IMR-90 (cell line): ENCODE data around the gene PLPP1. TPM values are rescaled to one million over a fixed set of nuclear protein-coding genes. Genes with fewer than 3 reads are reported as not detected.

Experiments
- ATAC-seq: fragments of 200-7000 bp; cut with Tn5 transposase; 2 replicates; pipeline ENCODE4 v1.9.1; 2020; ENCODE audit warnings: low read depth, mild to moderate bottlenecking, moderate library complexity
- BruUV-seq: library from RNA; stranded (reverse); fragments of 400-500 nt; replicated peaks from 2 replicates; lab custom pipeline; 2021; lab: Mats Ljungman, UMichigan
- CTCF ChIA-PET: fragments of 300-600 bp; formaldehyde crosslinking; extraction: SDS; loops from one replicate; lab custom pipeline; 2021; ENCODE audit warnings: antibody characterized with exemption; lab: Yijun Ruan, JAX
- POLR2A ChIA-PET: fragments of 300-600 bp; sonication (Branson Sonifier 250); formaldehyde crosslinking; loops from one replicate; lab custom pipeline; 2022; ENCODE audit warnings: antibody characterized with exemption; ENCODE audit not compliant: unreplicated experiment; lab: Charles Lee
- DNase-seq: peaks from one replicate; pipeline ENCODE4 v3.0.0; 2013
- H2AFZ ChIP-seq: replicated peaks from 2 replicates; pipeline ENCODE3; 2013; ENCODE audit warnings: low read length, mild to moderate bottlenecking; ENCODE audit not compliant: poor library complexity
- H2AK5ac ChIP-seq: 2 replicates; pipeline ENCODE4 v1.6.1; 2013; ENCODE audit warnings: low read depth, low read length, inconsistent platforms
- H2AK9ac ChIP-seq: replicated peaks from 2 replicates; pipeline ENCODE3; 2013; ENCODE audit warnings: mild to moderate bottlenecking, low read depth, low read length, moderate library complexity; ENCODE audit not compliant: poor library complexity
- H2BK120ac ChIP-seq: 2 replicates; pipeline ENCODE4 v1.6.1; 2013; ENCODE audit warnings: low read depth, low read length, inconsistent platforms
- H2BK15ac ChIP-seq: 3 replicates; pipeline ENCODE4 v1.6.1; 2013; ENCODE audit warnings: low read depth, low read length, inconsistent platforms
- H2BK20ac ChIP-seq: 2 replicates; pipeline ENCODE4 v1.6.1; 2013; ENCODE audit warnings: low read depth, mild to moderate bottlenecking, inconsistent platforms, low read length, moderate library complexity
- H2BK5ac ChIP-seq: 2 replicates; pipeline ENCODE4 v1.6.1; 2013; ENCODE audit warnings: mild to moderate bottlenecking, low read depth, low read length, inconsistent platforms; ENCODE audit not compliant: poor library complexity, severe bottlenecking
- H3K14ac ChIP-seq: replicated peaks from 2 replicates; pipeline ENCODE4 v1.6.1; 2013; ENCODE audit warnings: low read depth, low read length, inconsistent platforms
- H3K18ac ChIP-seq: 2 replicates; pipeline ENCODE4 v1.6.1; 2013; ENCODE audit warnings: low read depth, low read length, control low read depth
- H3K23ac ChIP-seq: 2 replicates; pipeline ENCODE4 v1.6.1; 2013; ENCODE audit warnings: low read depth, low read length, inconsistent platforms
- H3K27ac ChIP-seq: 2 replicates; pipeline ENCODE4 v1.5.1; 2013; ENCODE audit warnings: mild to moderate bottlenecking, control low read depth, low read length; ENCODE audit not compliant: insufficient read depth
- H3K27me3 ChIP-seq: 2 replicates; pipeline ENCODE4 v1.6.1; 2013; ENCODE audit warnings: low read length; ENCODE audit not compliant: control insufficient read depth, insufficient read depth
- H3K36me3 ChIP-seq: 2 replicates; pipeline ENCODE4 v1.6.1; 2013; ENCODE audit warnings: low read length, mixed read lengths; ENCODE audit not compliant: control insufficient read depth, insufficient read depth
- H3K4ac ChIP-seq: 2 replicates; pipeline ENCODE4 v1.6.1; 2013; ENCODE audit warnings: low read depth, low read length, inconsistent platforms
- H3K4me1 ChIP-seq: 2 replicates; pipeline ENCODE4 v1.6.1; 2013; ENCODE audit warnings: low read length, mixed read lengths; ENCODE audit not compliant: control insufficient read depth, insufficient read depth
- H3K4me2 ChIP-seq: 2 replicates; pipeline ENCODE4 v1.6.1; 2013; ENCODE audit warnings: low read depth, mild to moderate bottlenecking, control low read depth, low read length, moderate library complexity
- H3K4me3 ChIP-seq: 2 replicates; pipeline ENCODE4 v1.5.1; 2013; ENCODE audit warnings: low read depth, mild to moderate bottlenecking, control low read depth, low read length, moderate library complexity; ENCODE audit not compliant: insufficient read depth
- H3K56ac ChIP-seq: 2 replicates; pipeline ENCODE4 v1.6.1; 2013; ENCODE audit warnings: low read length, inconsistent platforms; ENCODE audit not compliant: insufficient read depth; ENCODE audit errors: extremely low read depth
- H3K79me1 ChIP-seq, 2 experiments: 2 replicates each; pipeline ENCODE4 v1.6.1; 2013; ENCODE audit warnings: low read length in 2 of 2, inconsistent platforms in 1 of 2, low read depth in 1 of 2
- H3K9ac ChIP-seq: 2 replicates; pipeline ENCODE4 v1.6.1; 2013; ENCODE audit warnings: low read depth, low read length, control low read depth
- H3K9me1 ChIP-seq: 2 replicates; pipeline ENCODE4 v1.6.1; 2013; ENCODE audit warnings: low read length, inconsistent platforms; ENCODE audit not compliant: insufficient read depth
- H3K9me3 ChIP-seq: 2 replicates; pipeline ENCODE4 v1.6.1; 2013; ENCODE audit warnings: low read length; ENCODE audit not compliant: control insufficient read depth, insufficient read depth
- H4K20me1 ChIP-seq: 2 replicates; pipeline ENCODE4 v1.6.1; 2013; ENCODE audit warnings: low read length, inconsistent platforms; ENCODE audit not compliant: insufficient read depth
- H4K5ac ChIP-seq: 2 replicates; pipeline ENCODE4 v1.6.1; 2013; ENCODE audit warnings: mild to moderate bottlenecking, low read depth, low read length, control low read depth
- H4K8ac ChIP-seq, 2 experiments: 2 replicates each; pipeline ENCODE4 v1.6.1; 2013; ENCODE audit warnings: low read depth in 2 of 2, low read length in 2 of 2, control low read depth in 1 of 2, inconsistent platforms in 1 of 2
- H4K91ac ChIP-seq: 2 replicates; pipeline ENCODE4 v1.6.1; 2013; ENCODE audit warnings: low read depth, low read length, inconsistent platforms; ENCODE audit not compliant: insufficient read depth
- ELK1 ChIP-seq: fragments of 150-350 bp; IDR thresholded peaks from 2 replicates; pipeline ENCODE4 v1.6.1; 2016; ENCODE audit warnings: low read depth, mild to moderate bottlenecking, low read length, moderate library complexity, borderline replicate concordance
- FOS ChIP-seq: fragments of 150-350 bp; IDR thresholded peaks from 2 replicates; pipeline ENCODE4 v1.6.1; 2016; ENCODE audit warnings: low read depth, low read length
- MAZ ChIP-seq: IDR thresholded peaks from 2 replicates; pipeline ENCODE4 v1.6.1; 2012; ENCODE audit warnings: low read depth, mild to moderate bottlenecking, low read length, improper control_type of control experiment, moderate library complexity, borderline replicate concordance
- WGBS, 2 experiments: methylation state at CpG; one replicate each; pipeline versions ENCODE4 v1.1.5 to v1.1.7; 2013; ENCODE audit warnings: missing lambda C conversion rate in 2 of 2; ENCODE audit not compliant: insufficient read length in 1 of 2; ENCODE audit errors: extremely low coverage in 2 of 2; 5-methylcytosine and 5-hydroxymethylcytosine counted together
- dilution Hi-C: fragments of 300-500 bp; cut with HindIII; formaldehyde crosslinking; loops from one replicate; pipeline ENCODE4 v1.14.3; 2018; ENCODE audit warnings: low sequenced_read_pairs; ENCODE audit not compliant: unreplicated experiment
- in situ Hi-C: fragments of 300-500 bp; cut with MboI; formaldehyde crosslinking; loops from 3 replicates; pipeline ENCODE4 v1.14.3; 2019; ENCODE audit warnings: low sequenced_read_pairs, inconsistent platforms, mixed read lengths
- intact Hi-C: fragments of 100-400 bp; cut with micrococcal nuclease; formaldehyde crosslinking; loops from 2 replicates; pipeline ENCODE4 v1.10.0; 2022
- polyA plus RNA-seq, 3 experiments: library from polyadenylated mRNA; depleted of rRNA; stranded (reverse); fragments of >200 nt; gene quantifications; 2 replicates each; pipeline ENCODE4 v1.2.3, GENCODE V29; 2012; ENCODE audit warnings: low replicate concordance in 1 of 3
- total RNA-seq: library from RNA; depleted of rRNA; stranded (reverse); fragments of >200 nt; gene quantifications from 2 replicates; pipeline ENCODE4 v1.2.3, GENCODE V29; 2012

Gene PLPP1
- total and polyA plus RNA-seq, 2 of the 4 experiments (the other 2 are of a cell fraction): 19.2 to 21.3 TPM

GRCh38 chr5:55568654-55569512, 34.1 kb upstream of the PLPP1 start:
- TF ChIP-seq FOS (no peak), MAZ (no peak), ELK1 (no peak)
- Histone ChIP-seq H3K79me1 (no peaks in the 10 kb centered on the region), H3K27me3 (no peaks in the 10 kb centered on the region), H2AK9ac (no peak overlapping the region), H3K14ac (no peak overlapping the region), H3K9me3 (no peaks in the 10 kb centered on the region), H3K27ac (no peak overlapping the region), H4K5ac (no peak overlapping the region), H2BK120ac (no peak overlapping the region), H2AFZ (no peak overlapping the region), H2BK5ac (no peak overlapping the region), H3K56ac (no peak overlapping the region), H4K20me1 (no peaks in the 10 kb centered on the region), H3K4me1 (peaks cover 1% of the 10 kb centered on the region), H3K9me1 (no peaks in the 10 kb centered on the region), H3K4me2 (no peak overlapping the region), H3K36me3 (no peaks in the 10 kb centered on the region), H2AK5ac (no peak overlapping the region), H4K8ac (no peak overlapping the region), H4K91ac (no peak overlapping the region), H3K9ac (no peak overlapping the region), H3K18ac (no peak overlapping the region), H3K4me3 (no peak overlapping the region), H2BK15ac (no peak overlapping the region), H2BK20ac (no peak overlapping the region), H3K4ac (no peak overlapping the region), H3K23ac (no peak overlapping the region)
- dilution Hi-C loops (no loop called here), in situ Hi-C loops (no loop called here), intact Hi-C loops (no loop called here)
- no TSS peak for BruUV-seq
- CTCF ChIA-PET: no interaction called here
- WGBS, 2 experiments: 77% methylated on average over 3 of the region's 15 CpGs; no CpG with 5 or more reads in 1 of the 2 experiments
- POLR2A ChIA-PET: no interaction called here
- DNase-seq (no peak), ATAC-seq (no peak)
